ENCODE measurements around the gene ZNF282.
"Not testable (repeated sequence)": the region's sequence is repeated elsewhere in the genome, so short reads cannot be mapped to it uniquely, and the experiment has no call there.

ZNF282 gene

DNA sequence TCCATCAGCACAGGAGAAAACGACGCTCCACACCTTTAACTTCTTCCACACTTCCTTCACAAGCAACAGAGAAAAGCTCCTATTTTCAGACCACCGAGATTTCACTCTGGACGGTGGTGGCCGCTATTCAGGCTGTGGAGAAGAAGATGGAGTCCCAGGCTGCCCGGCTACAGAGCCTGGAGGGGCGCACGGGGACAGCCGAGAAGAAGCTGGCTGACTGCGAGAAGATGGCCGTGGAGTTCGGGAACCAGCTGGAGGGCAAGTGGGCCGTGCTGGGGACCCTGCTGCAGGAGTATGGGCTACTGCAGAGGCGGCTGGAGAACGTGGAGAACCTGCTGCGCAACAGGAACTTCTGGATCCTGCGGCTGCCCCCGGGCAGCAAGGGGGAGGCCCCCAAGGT is 54.8 kb downstream of the ZNF282 start:
- H3K4me3 ChIP-seq (ENCODE audit: low read depth, low read length); H4K91ac ChIP-seq (ENCODE audit: low read depth, low read length): not testable (repeated sequence)

GRCh38 chr7:149251518-149251917 is 56.2 kb downstream of the ZNF282 start:
- not testable (repeated sequence) for H3K9ac ChIP-seq (ENCODE audit: low read length); H3K4me2 ChIP-seq (ENCODE audit: low read length); H3K4me1 ChIP-seq (ENCODE audit: control insufficient read depth in 1 of 2, insufficient read depth in 2 of 2, low read length in 2 of 2); H3K9me3 ChIP-seq (ENCODE audit: insufficient read depth, low read depth, low read length); H4K12ac ChIP-seq (ENCODE audit: low read depth, low read length); H3K4ac ChIP-seq (ENCODE audit: low read depth, low read length); H3K18ac ChIP-seq (ENCODE audit: low read length); H3K4me3 ChIP-seq (ENCODE audit: low read depth, low read length); H3K27ac ChIP-seq (ENCODE audit: low read depth, low read length); H3K27me3 ChIP-seq (ENCODE audit: insufficient read depth, low read length); H4K91ac ChIP-seq (ENCODE audit: low read depth, low read length); DNase-seq; H3K23ac ChIP-seq (ENCODE audit: low read length); H3K79me1 ChIP-seq (ENCODE audit: low read length); H2BK12ac ChIP-seq (ENCODE audit: low read length); H2BK120ac ChIP-seq (ENCODE audit: insufficient read depth, low read length, poor library complexity); H2BK5ac ChIP-seq (ENCODE audit: low read depth, low read length, poor library complexity); H3K14ac ChIP-seq (ENCODE audit: low read length); H3K79me2 ChIP-seq (ENCODE audit: control insufficient read depth, insufficient read depth, low read length, poor library complexity); H2AFZ ChIP-seq (ENCODE audit: insufficient read depth, low read length, poor library complexity); H2AK5ac ChIP-seq (ENCODE audit: low read length); H4K8ac ChIP-seq (ENCODE audit: low read depth, low read length)
- H3K36me3 ChIP-seq (ENCODE audit: control insufficient read depth in 1 of 2, insufficient read depth in 2 of 2, low read length in 2 of 2), result peaks cover 36 to 45% of the 10 kb centered on the region in 2 experiments
- WGBS (ENCODE audit: extremely low coverage, insufficient coverage, insufficient read length), result no CpG with 5 or more reads among the region's 10 CpGs

More for the DNA sequence above, 54.8 kb downstream of the ZNF282 start:
- H3K9ac ChIP-seq (ENCODE audit: low read length); H3K27ac ChIP-seq (ENCODE audit: low read depth, low read length); DNase-seq; H3K27me3 ChIP-seq (ENCODE audit: insufficient read depth, low read length); H3K4me1 ChIP-seq (ENCODE audit: control insufficient read depth in 1 of 2, insufficient read depth in 2 of 2, low read length in 2 of 2); H3K14ac ChIP-seq (ENCODE audit: low read length); H3K4ac ChIP-seq (ENCODE audit: low read depth, low read length); H2BK12ac ChIP-seq (ENCODE audit: low read length); H3K18ac ChIP-seq (ENCODE audit: low read length); H4K8ac ChIP-seq (ENCODE audit: low read depth, low read length); H3K23ac ChIP-seq (ENCODE audit: low read length); H4K12ac ChIP-seq (ENCODE audit: low read depth, low read length); H3K9me3 ChIP-seq (ENCODE audit: insufficient read depth, low read depth, low read length); H2AFZ ChIP-seq (ENCODE audit: insufficient read depth, low read length, poor library complexity); H3K4me2 ChIP-seq (ENCODE audit: low read length); H2BK5ac ChIP-seq (ENCODE audit: low read depth, low read length, poor library complexity); H2BK120ac ChIP-seq (ENCODE audit: insufficient read depth, low read length, poor library complexity); H3K79me1 ChIP-seq (ENCODE audit: low read length); H2AK5ac ChIP-seq (ENCODE audit: low read length); H3K79me2 ChIP-seq (ENCODE audit: control insufficient read depth, insufficient read depth, low read length, poor library complexity): not testable (repeated sequence)
- no CpG with 5 or more reads among the region's 18 CpGs for WGBS (ENCODE audit: extremely low coverage, insufficient coverage, insufficient read length)
- H3K36me3 ChIP-seq (ENCODE audit: control insufficient read depth in 1 of 2, insufficient read depth in 2 of 2, low read length in 2 of 2), result peaks cover 35% of the 10 kb centered on the region in 2 experiments

DNA sequence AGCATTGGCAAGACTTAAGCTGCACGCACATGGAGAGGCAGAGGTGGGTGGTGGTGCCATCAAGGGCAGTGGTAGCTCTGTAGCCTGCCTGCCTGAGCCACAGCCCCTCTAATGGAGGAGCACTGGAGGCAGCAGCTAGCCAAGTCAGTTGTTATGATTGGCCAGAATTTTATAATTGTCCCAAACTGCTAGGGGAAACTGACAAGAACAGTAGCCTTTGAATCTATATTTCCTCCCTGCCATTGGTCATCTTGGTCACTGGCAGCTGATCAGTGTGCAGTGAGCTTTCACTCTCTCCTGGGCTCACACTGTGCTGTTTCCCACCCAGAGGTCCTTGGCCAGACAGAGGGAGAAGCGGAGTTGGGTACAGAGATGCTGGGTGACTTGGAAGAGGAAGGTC is 57.0 kb downstream of the ZNF282 start:
- WGBS (ENCODE audit: extremely low coverage, insufficient coverage, insufficient read length), result no CpG with 5 or more reads among the region's 2 CpGs
- Histone ChIP-seq H2BK120ac (ENCODE audit: insufficient read depth, low read length, poor library complexity) (no peak overlapping the region), H2AFZ (ENCODE audit: insufficient read depth, low read length, poor library complexity) (no peak overlapping the region), H3K14ac (ENCODE audit: low read length) (no peak overlapping the region), H3K23ac (ENCODE audit: low read length) (no peak overlapping the region), H3K27me3 (ENCODE audit: insufficient read depth, low read length) (no peaks in the 10 kb centered on the region), H4K8ac (ENCODE audit: low read depth, low read length) (no peak overlapping the region), H4K12ac (ENCODE audit: low read depth, low read length) (no peak overlapping the region), H3K27ac (ENCODE audit: low read depth, low read length) (no peak overlapping the region), H3K9ac (ENCODE audit: low read length) (peak overlapping the region; percentile 11), H3K4me2 (ENCODE audit: low read length) (no peak overlapping the region), H3K79me2 (ENCODE audit: control insufficient read depth, insufficient read depth, low read length, poor library complexity) (peaks cover 3% of the 10 kb centered on the region), H2BK5ac (ENCODE audit: low read depth, low read length, poor library complexity) (no peak overlapping the region), H3K18ac (ENCODE audit: low read length) (no peak overlapping the region), H3K4me3 (ENCODE audit: low read depth, low read length) (no peak overlapping the region), H2AK5ac (ENCODE audit: low read length) (no peak overlapping the region), H3K9me3 (ENCODE audit: insufficient read depth, low read depth, low read length) (no peaks in the 10 kb centered on the region), H3K36me3 (ENCODE audit: control insufficient read depth in 1 of 2, insufficient read depth in 2 of 2, low read length in 2 of 2) (peaks cover 36 to 45% of the 10 kb centered on the region in 2 experiments), H4K91ac (ENCODE audit: low read depth, low read length) (no peak overlapping the region), H2BK12ac (ENCODE audit: low read length) (no peak overlapping the region), H3K4me1 (ENCODE audit: control insufficient read depth in 1 of 2, insufficient read depth in 2 of 2, low read length in 2 of 2) (peaks cover 0 to 3% of the 10 kb centered on the region in 2 experiments), H3K4ac (ENCODE audit: low read depth, low read length) (no peak overlapping the region), H3K79me1 (ENCODE audit: low read length) (no peaks in the 10 kb centered on the region)
- no peak for DNase-seq

DNA sequence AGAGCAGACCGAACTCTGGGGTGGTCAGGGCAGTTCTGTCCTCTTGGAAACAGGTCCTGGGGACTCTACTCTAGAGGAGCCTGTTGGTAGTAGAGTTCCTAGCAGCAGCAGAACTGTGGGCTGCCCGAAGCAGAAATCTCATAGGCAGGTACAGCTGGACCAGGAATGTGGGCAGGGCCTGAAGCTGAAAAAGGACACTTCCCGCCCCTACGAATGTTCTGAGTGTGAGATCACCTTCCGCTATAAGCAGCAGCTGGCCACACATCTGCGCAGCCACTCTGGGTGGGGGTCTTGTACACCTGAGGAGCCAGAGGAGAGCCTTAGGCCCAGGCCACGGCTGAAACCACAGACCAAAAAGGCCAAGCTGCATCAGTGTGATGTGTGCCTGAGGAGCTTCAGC is 58.3 kb downstream of the ZNF282 start:
- H3K4me2 ChIP-seq (ENCODE audit: low read length), result no peak overlapping the region
- peaks cover 0 to 3% of the 10 kb centered on the region in 2 experiments for H3K4me1 ChIP-seq (ENCODE audit: control insufficient read depth in 1 of 2, insufficient read depth in 2 of 2, low read length in 2 of 2)
- H2BK12ac ChIP-seq (ENCODE audit: low read length), result no peak overlapping the region
- no peaks in the 10 kb centered on the region for H3K9me3 ChIP-seq (ENCODE audit: insufficient read depth, low read depth, low read length)
- no peak overlapping the region for H2BK120ac ChIP-seq (ENCODE audit: insufficient read depth, low read length, poor library complexity)
- no peaks in the 10 kb centered on the region for H3K27me3 ChIP-seq (ENCODE audit: insufficient read depth, low read length)
- H3K79me1 ChIP-seq (ENCODE audit: low read length), result no peaks in the 10 kb centered on the region
- H3K4me3 ChIP-seq (ENCODE audit: low read depth, low read length), result no peak overlapping the region
- H3K36me3 ChIP-seq (ENCODE audit: control insufficient read depth in 1 of 2, insufficient read depth in 2 of 2, low read length in 2 of 2), result peaks cover 36 to 45% of the 10 kb centered on the region in 2 experiments
- H3K14ac ChIP-seq (ENCODE audit: low read length), result no peak overlapping the region
- H3K18ac ChIP-seq (ENCODE audit: low read length), result no peak overlapping the region
- no peak overlapping the region for H2BK5ac ChIP-seq (ENCODE audit: low read depth, low read length, poor library complexity)
- no peak overlapping the region for H3K23ac ChIP-seq (ENCODE audit: low read length)
- H4K91ac ChIP-seq (ENCODE audit: low read depth, low read length), result no peak overlapping the region
- H3K9ac ChIP-seq (ENCODE audit: low read length), result no peak overlapping the region
- no peak overlapping the region for H3K4ac ChIP-seq (ENCODE audit: low read depth, low read length)
- H2AFZ ChIP-seq (ENCODE audit: insufficient read depth, low read length, poor library complexity), result no peak overlapping the region
- peak; percentile 66 to 74 for DNase-seq
- no peak overlapping the region for H4K12ac ChIP-seq (ENCODE audit: low read depth, low read length)
- H3K27ac ChIP-seq (ENCODE audit: low read depth, low read length), result no peak overlapping the region
- H3K79me2 ChIP-seq (ENCODE audit: control insufficient read depth, insufficient read depth, low read length, poor library complexity), result no peaks in the 10 kb centered on the region
- H4K8ac ChIP-seq (ENCODE audit: low read depth, low read length), result no peak overlapping the region
- no peak overlapping the region for H2AK5ac ChIP-seq (ENCODE audit: low read length)
- WGBS (ENCODE audit: extremely low coverage, insufficient coverage, insufficient read length), result no CpG with 5 or more reads among the region's 7 CpGs
